ENCODE measurements around the gene ALG12.
A peak's percentile ranks its signal among the peaks of the same experiment; 100 is the strongest.

Gene ALG12

DNA sequence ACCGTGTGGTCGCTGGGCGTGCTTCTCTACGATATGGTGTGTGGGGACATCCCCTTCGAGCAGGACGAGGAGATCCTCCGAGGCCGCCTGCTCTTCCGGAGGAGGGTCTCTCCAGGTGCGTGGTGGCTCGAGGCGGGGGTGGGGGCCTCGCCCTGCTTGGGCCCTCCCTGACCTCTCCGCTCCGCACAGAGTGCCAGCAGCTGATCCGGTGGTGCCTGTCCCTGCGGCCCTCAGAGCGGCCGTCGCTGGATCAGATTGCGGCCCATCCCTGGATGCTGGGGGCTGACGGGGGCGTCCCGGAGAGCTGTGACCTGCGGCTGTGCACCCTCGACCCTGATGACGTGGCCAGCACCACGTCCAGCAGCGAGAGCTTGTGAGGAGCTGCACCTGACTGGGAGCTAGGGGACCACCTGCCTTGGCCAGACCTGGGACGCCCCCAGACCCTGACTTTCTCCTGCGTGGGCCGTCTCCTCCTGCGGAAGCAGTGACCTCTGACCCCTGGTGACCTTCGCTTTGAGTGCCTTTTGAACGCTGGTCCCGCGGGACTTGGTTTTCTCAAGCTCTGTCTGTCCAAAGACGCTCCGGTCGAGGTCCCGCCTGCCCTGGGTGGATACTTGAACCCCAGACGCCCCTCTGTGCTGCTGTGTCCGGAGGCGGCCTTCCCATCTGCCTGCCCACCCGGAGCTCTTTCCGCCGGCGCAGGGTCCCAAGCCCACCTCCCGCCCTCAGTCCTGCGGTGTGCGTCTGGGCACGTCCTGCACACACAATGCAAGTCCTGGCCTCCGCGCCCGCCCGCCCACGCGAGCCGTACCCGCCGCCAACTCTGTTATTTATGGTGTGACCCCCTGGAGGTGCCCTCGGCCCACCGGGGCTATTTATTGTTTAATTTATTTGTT lies 44.8 kb upstream of the ALG12 start:
- Histone ChIP-seq H2BK12ac (ENCODE audit: low read length) (peak overlapping the region; percentile 37), H3K79me1 (ENCODE audit: low read length) (peaks cover 45% of the 10 kb centered on the region), H3K36me3 (ENCODE audit: control insufficient read depth in 1 of 2, insufficient read depth in 2 of 2, low read length in 2 of 2) (peaks cover 31 to 32% of the 10 kb centered on the region in 2 experiments), H3K23ac (ENCODE audit: low read length) (no peak overlapping the region), H2BK5ac (ENCODE audit: low read depth, low read length, poor library complexity) (peak overlapping the region; percentile 66), H3K27ac (ENCODE audit: low read depth, low read length) (peak overlapping the region; percentile 71), H3K4me1 (ENCODE audit: control insufficient read depth in 1 of 2, insufficient read depth in 2 of 2, low read length in 2 of 2) (peaks cover 47 to 59% of the 10 kb centered on the region in 2 experiments), H3K9me3 (ENCODE audit: insufficient read depth, low read depth, low read length) (peaks cover 2% of the 10 kb centered on the region), H4K8ac (ENCODE audit: low read depth, low read length) (peak overlapping the region; percentile 67), H3K79me2 (ENCODE audit: control insufficient read depth, insufficient read depth, low read length, poor library complexity) (peaks cover 27% of the 10 kb centered on the region), H3K9ac (ENCODE audit: low read length) (no peak overlapping the region), H3K18ac (ENCODE audit: low read length) (peak overlapping the region; percentile 88), H2AFZ (ENCODE audit: insufficient read depth, low read length, poor library complexity) (peak overlapping the region; percentile 7), H4K91ac (ENCODE audit: low read depth, low read length) (peak overlapping the region; percentile 89), H4K12ac (ENCODE audit: low read depth, low read length) (peak overlapping the region; percentile 7), H3K14ac (ENCODE audit: low read length) (peak overlapping the region; percentile 42), H3K4me2 (ENCODE audit: low read length) (peak overlapping the region; percentile 34), H3K4me3 (ENCODE audit: low read depth, low read length) (peak overlapping the region; percentile 6), H3K4ac (ENCODE audit: low read depth, low read length) (peak overlapping the region; percentile 51), H2BK120ac (ENCODE audit: insufficient read depth, low read length, poor library complexity) (peak overlapping the region; percentile 54), H3K27me3 (ENCODE audit: insufficient read depth, low read length) (no peaks in the 10 kb centered on the region), H2AK5ac (ENCODE audit: low read length) (peak overlapping the region; percentile 47)
- no CpG with 5 or more reads among the region's 63 CpGs for WGBS (ENCODE audit: extremely low coverage, insufficient coverage, insufficient read length)
- no peak for DNase-seq

- Histone ChIP-seq H3K79me2 (ENCODE audit: control insufficient read depth, insufficient read depth, low read length, poor library complexity) (peaks cover 27% of the 10 kb centered on the region), H4K91ac (ENCODE audit: low read depth, low read length) (peak overlapping the region; percentile 90), H3K4ac (ENCODE audit: low read depth, low read length) (peak overlapping the region; percentile 97), H3K79me1 (ENCODE audit: low read length) (peaks cover 43% of the 10 kb centered on the region), H3K14ac (ENCODE audit: low read length) (peak overlapping the region; percentile 83), H3K36me3 (ENCODE audit: control insufficient read depth in 1 of 2, insufficient read depth in 2 of 2, low read length in 2 of 2) (peaks cover 31 to 32% of the 10 kb centered on the region in 2 experiments), H3K27me3 (ENCODE audit: insufficient read depth, low read length) (no peaks in the 10 kb centered on the region), H3K4me2 (ENCODE audit: low read length) (peak overlapping the region; percentile 74), H3K4me1 (ENCODE audit: control insufficient read depth in 1 of 2, insufficient read depth in 2 of 2, low read length in 2 of 2) (peaks cover 39 to 51% of the 10 kb centered on the region in 2 experiments), H4K8ac (ENCODE audit: low read depth, low read length) (peak overlapping the region; percentile 67), H3K9me3 (ENCODE audit: insufficient read depth, low read depth, low read length) (peaks cover 2% of the 10 kb centered on the region), H2BK120ac (ENCODE audit: insufficient read depth, low read length, poor library complexity) (peak overlapping the region; percentile 76), H4K12ac (ENCODE audit: low read depth, low read length) (peak overlapping the region; percentile 39), H3K18ac (ENCODE audit: low read length) (peak overlapping the region; percentile 88), H2BK5ac (ENCODE audit: low read depth, low read length, poor library complexity) (peak overlapping the region; percentile 77), H2AFZ (ENCODE audit: insufficient read depth, low read length, poor library complexity) (peak overlapping the region; percentile 43), H3K27ac (ENCODE audit: low read depth, low read length) (peak overlapping the region; percentile 92), H2AK5ac (ENCODE audit: low read length) (peak overlapping the region; percentile 47), H3K23ac (ENCODE audit: low read length) (no peak overlapping the region), H3K9ac (ENCODE audit: low read length) (peak overlapping the region; percentile 81), H3K4me3 (ENCODE audit: low read depth, low read length) (peak overlapping the region; percentile 92), H2BK12ac (ENCODE audit: low read length) (peak overlapping the region; percentile 37)
- WGBS (ENCODE audit: extremely low coverage, insufficient coverage, insufficient read length), result no CpG with 5 or more reads among the region's 70 CpGs
- DNase-seq, result peak; percentile 64 to 69
Observed at GRCh38 chr22:49962012-49962750, 43.9 kb upstream of the ALG12 start.

DNA sequence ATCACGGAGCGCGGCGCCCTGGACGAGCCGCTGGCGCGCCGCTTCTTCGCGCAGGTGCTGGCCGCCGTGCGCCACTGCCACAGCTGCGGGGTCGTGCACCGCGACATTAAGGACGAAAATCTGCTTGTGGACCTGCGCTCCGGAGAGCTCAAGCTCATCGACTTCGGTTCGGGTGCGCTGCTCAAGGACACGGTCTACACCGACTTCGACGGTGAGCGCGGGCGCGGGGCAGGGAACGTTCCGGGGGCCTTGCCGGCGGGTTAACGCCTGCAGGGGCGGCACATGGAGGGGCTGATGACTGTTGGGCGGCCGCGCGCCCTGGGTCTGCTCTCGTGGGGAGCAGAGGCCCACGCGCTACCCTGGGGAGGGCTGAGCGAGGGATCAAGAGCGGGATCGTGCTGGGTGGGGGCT lies 43.4 kb upstream of the ALG12 start:
- no CpG with 5 or more reads among the region's 49 CpGs for WGBS (ENCODE audit: extremely low coverage, insufficient coverage, insufficient read length)
- no peak overlapping the region for H3K23ac ChIP-seq (ENCODE audit: low read length)
- peak overlapping the region; percentile 83 for H3K14ac ChIP-seq (ENCODE audit: low read length)
- H3K4me2 ChIP-seq (ENCODE audit: low read length), result peak overlapping the region; percentile 74
- H3K27me3 ChIP-seq (ENCODE audit: insufficient read depth, low read length), result no peaks in the 10 kb centered on the region
- H2BK120ac ChIP-seq (ENCODE audit: insufficient read depth, low read length, poor library complexity), result peak overlapping the region; percentile 76
- peak overlapping the region; percentile 78 for H3K18ac ChIP-seq (ENCODE audit: low read length)
- H3K4me3 ChIP-seq (ENCODE audit: low read depth, low read length), result peak overlapping the region; percentile 92
- H3K79me2 ChIP-seq (ENCODE audit: control insufficient read depth, insufficient read depth, low read length, poor library complexity), result peaks cover 27% of the 10 kb centered on the region
- peak overlapping the region; percentile 37 for H4K8ac ChIP-seq (ENCODE audit: low read depth, low read length)
- peak overlapping the region; percentile 81 for H3K9ac ChIP-seq (ENCODE audit: low read length)
- peak overlapping the region; percentile 43 for H2AFZ ChIP-seq (ENCODE audit: insufficient read depth, low read length, poor library complexity)
- H2BK12ac ChIP-seq (ENCODE audit: low read length), result peak overlapping the region; percentile 10
- peaks cover 31 to 32% of the 10 kb centered on the region in 2 experiments for H3K36me3 ChIP-seq (ENCODE audit: control insufficient read depth in 1 of 2, insufficient read depth in 2 of 2, low read length in 2 of 2)
- peaks cover 41% of the 10 kb centered on the region for H3K79me1 ChIP-seq (ENCODE audit: low read length)
- peak overlapping the region; percentile 97 for H3K4ac ChIP-seq (ENCODE audit: low read depth, low read length)
- peak overlapping the region; percentile 31 for H2AK5ac ChIP-seq (ENCODE audit: low read length)
- peak overlapping the region; percentile 90 for H4K91ac ChIP-seq (ENCODE audit: low read depth, low read length)
- peak overlapping the region; percentile 39 for H4K12ac ChIP-seq (ENCODE audit: low read depth, low read length)
- H3K27ac ChIP-seq (ENCODE audit: low read depth, low read length), result peak overlapping the region; percentile 92
- H3K4me1 ChIP-seq (ENCODE audit: control insufficient read depth in 1 of 2, insufficient read depth in 2 of 2, low read length in 2 of 2), result peaks cover 33 to 45% of the 10 kb centered on the region in 2 experiments
- DNase-seq, result no peak
- peaks cover 2% of the 10 kb centered on the region for H3K9me3 ChIP-seq (ENCODE audit: insufficient read depth, low read depth, low read length)
- peak overlapping the region; percentile 77 for H2BK5ac ChIP-seq (ENCODE audit: low read depth, low read length, poor library complexity)

DNA sequence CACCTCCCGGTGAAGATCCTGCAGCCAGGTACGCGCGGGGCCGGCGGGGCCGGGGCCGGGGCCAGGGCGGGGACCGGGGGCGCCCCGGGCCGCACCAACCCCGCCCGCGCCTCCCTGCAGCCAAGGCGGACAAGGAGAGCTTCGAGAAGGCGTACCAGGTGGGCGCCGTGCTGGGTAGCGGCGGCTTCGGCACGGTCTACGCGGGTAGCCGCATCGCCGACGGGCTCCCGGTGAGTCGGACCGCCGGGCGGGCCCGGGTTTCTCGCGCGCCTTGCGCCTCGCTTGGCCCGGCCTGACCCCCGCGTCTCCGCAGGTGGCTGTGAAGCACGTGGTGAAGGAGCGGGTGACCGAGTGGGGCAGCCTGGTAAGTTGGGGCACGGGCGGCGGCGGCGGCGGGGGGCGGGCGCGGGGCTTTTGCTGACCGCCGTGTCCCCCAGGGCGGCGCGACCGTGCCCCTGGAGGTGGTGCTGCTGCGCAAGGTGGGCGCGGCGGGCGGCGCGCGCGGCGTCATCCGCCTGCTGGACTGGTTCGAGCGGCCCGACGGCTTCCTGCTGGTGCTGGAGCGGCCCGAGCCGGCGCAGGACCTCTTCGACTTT lies 42.9 kb upstream of the ALG12 start:
- Histone ChIP-seq H3K4me1 (ENCODE audit: control insufficient read depth in 1 of 2, insufficient read depth in 2 of 2, low read length in 2 of 2) (peaks cover 28 to 40% of the 10 kb centered on the region in 2 experiments), H2BK5ac (ENCODE audit: low read depth, low read length, poor library complexity) (peak overlapping the region; percentile 84), H3K23ac (ENCODE audit: low read length) (no peak overlapping the region), H3K27ac (ENCODE audit: low read depth, low read length) (peak overlapping the region; percentile 92), H3K27me3 (ENCODE audit: insufficient read depth, low read length) (no peaks in the 10 kb centered on the region), H3K14ac (ENCODE audit: low read length) (peak overlapping the region; percentile 89), H4K91ac (ENCODE audit: low read depth, low read length) (peak overlapping the region; percentile 90), H3K18ac (ENCODE audit: low read length) (peak overlapping the region; percentile 97), H2AFZ (ENCODE audit: insufficient read depth, low read length, poor library complexity) (no peak overlapping the region), H3K9ac (ENCODE audit: low read length) (peak overlapping the region; percentile 90), H3K79me2 (ENCODE audit: control insufficient read depth, insufficient read depth, low read length, poor library complexity) (peaks cover 27% of the 10 kb centered on the region), H3K4ac (ENCODE audit: low read depth, low read length) (peak overlapping the region; percentile 97), H4K12ac (ENCODE audit: low read depth, low read length) (no peak overlapping the region), H4K8ac (ENCODE audit: low read depth, low read length) (peak overlapping the region; percentile 57), H3K9me3 (ENCODE audit: insufficient read depth, low read depth, low read length) (peaks cover 2% of the 10 kb centered on the region), H2BK120ac (ENCODE audit: insufficient read depth, low read length, poor library complexity) (peak overlapping the region; percentile 84), H3K4me3 (ENCODE audit: low read depth, low read length) (peak overlapping the region; percentile 92), H2AK5ac (ENCODE audit: low read length) (no peak overlapping the region), H2BK12ac (ENCODE audit: low read length) (no peak overlapping the region), H3K79me1 (ENCODE audit: low read length) (peaks cover 39% of the 10 kb centered on the region), H3K4me2 (ENCODE audit: low read length) (peak overlapping the region; percentile 74), H3K36me3 (ENCODE audit: control insufficient read depth in 1 of 2, insufficient read depth in 2 of 2, low read length in 2 of 2) (peaks cover 31 to 32% of the 10 kb centered on the region in 2 experiments)
- peak; percentile 70 to 79 for DNase-seq
- no CpG with 5 or more reads among the region's 84 CpGs for WGBS (ENCODE audit: extremely low coverage, insufficient coverage, insufficient read length)
